AG09319 (cell line): ENCODE results near the gene OR5M8.

Experiments used
- DNase-seq: peaks from one replicate; pipeline ENCODE4 v3.0.0-alpha.2; 2010; ENCODE audit warnings: low read depth; ENCODE audit errors: extremely low read depth
- TF ChIP-seq, protein P1 (sequence below): IDR thresholded peaks from 2 replicates; pipeline ENCODE4 v1.5.1; 2011; ENCODE audit warnings: low read depth, mild to moderate bottlenecking, inconsistent platforms, low read length, moderate library complexity

Gene OR5M8

GRCh38 chr11:56491270-56491669, at the start of gene OR5M8:
OR5M8 (minus strand) TSS chr11:56491370; CDS start chr11:56491370, 0 bp downstream.
- DNase-seq, result no peak
- TF ChIP-seq, protein P1, sequence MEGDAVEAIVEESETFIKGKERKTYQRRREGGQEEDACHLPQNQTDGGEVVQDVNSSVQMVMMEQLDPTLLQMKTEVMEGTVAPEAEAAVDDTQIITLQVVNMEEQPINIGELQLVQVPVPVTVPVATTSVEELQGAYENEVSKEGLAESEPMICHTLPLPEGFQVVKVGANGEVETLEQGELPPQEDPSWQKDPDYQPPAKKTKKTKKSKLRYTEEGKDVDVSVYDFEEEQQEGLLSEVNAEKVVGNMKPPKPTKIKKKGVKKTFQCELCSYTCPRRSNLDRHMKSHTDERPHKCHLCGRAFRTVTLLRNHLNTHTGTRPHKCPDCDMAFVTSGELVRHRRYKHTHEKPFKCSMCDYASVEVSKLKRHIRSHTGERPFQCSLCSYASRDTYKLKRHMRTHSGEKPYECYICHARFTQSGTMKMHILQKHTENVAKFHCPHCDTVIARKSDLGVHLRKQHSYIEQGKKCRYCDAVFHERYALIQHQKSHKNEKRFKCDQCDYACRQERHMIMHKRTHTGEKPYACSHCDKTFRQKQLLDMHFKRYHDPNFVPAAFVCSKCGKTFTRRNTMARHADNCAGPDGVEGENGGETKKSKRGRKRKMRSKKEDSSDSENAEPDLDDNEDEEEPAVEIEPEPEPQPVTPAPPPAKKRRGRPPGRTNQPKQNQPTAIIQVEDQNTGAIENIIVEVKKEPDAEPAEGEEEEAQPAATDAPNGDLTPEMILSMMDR, result no peak

GRCh38 chr11:56533054-56533740, 42.0 kb upstream of the OR5M8 start:
- no peak for DNase-seq
- TF ChIP-seq, protein P1, result no peak

GRCh38 chr11:56531856-56532255, 40.7 kb upstream of the OR5M8 start:
- no peak for DNase-seq
- TF ChIP-seq, protein P1, result no peak

- no peak for DNase-seq
Observed at GRCh38 chr11:56522008-56522407, 30.8 kb upstream of the OR5M8 start.

GRCh38 chr11:56513280-56513679, 22.1 kb upstream of the OR5M8 start:
- TF ChIP-seq, protein P1, result no peak
- no peak for DNase-seq

More at GRCh38 chr11:56522008-56522407, 30.8 kb upstream of the OR5M8 start:
- TF ChIP-seq, protein P1, result no peak

GRCh38 chr11:56509439-56509838, 18.3 kb upstream of the OR5M8 start:
- no peak for DNase-seq
- TF ChIP-seq, protein P1, result no peak

DNA sequence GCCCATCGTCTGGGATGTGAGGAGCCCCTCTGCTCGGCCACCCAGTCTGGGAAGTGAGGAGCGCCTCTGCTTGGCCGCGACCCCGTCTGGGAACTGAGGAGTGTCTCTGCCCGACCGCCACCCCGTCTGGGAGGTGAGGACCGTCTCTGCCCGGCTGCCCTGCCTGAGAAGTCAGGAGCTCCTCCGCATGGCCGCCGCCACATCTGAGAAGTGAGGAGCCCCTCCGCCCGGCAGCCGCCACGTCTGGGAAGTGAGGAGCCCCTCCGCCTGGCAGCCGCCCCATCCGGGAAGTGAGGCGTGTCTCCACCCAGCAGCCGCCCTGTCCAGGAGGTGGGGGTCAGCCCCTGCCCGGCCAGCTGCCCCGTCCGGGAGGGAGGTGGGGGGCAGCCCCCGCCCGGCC, 5.8 kb upstream of the OR5M8 start:
- TF ChIP-seq, protein P1, result no peak
- no peak for DNase-seq
